K562 (cell line): ENCODE data around the gene CACNA1I. TPM values are rescaled to one million over a fixed set of nuclear protein-coding genes. Genes with fewer than 3 reads are reported as not detected.

Experiments
- CTCF ChIP-seq, 3 experiments: IDR thresholded peaks in 2 of 3; conservative IDR thresholded peaks in 1 of 3; 2 replicates each; pipeline ENCODE4 v1.5.1; 2011 to 2012; ENCODE audit warnings: low read length in 3 of 3, mild to moderate bottlenecking in 3 of 3, control low read depth in 2 of 3, improper control_type of control experiment in 1 of 3, inconsistent platforms in 1 of 3, low read depth in 1 of 3, mixed read lengths in 1 of 3, moderate library complexity in 1 of 3; ENCODE audit not compliant: insufficient read depth in 2 of 3
- FOXP4 ChIP-seq: sonication (generic); formaldehyde crosslinking; IDR thresholded peaks from 2 replicates; pipeline ENCODE4 v1.8.0; 2022; ENCODE audit warnings: mild to moderate bottlenecking, missing genetic modification reagents, borderline replicate concordance
- RBM22 ChIP-seq: fragments of 200-400 bp; formaldehyde crosslinking; IDR thresholded peaks from 2 replicates; pipeline ENCODE4 v1.6.1; 2018; ENCODE audit warnings: low read length, low read depth; ENCODE audit not compliant: poor library complexity, severe bottlenecking
- REST ChIP-seq, 2 experiments: fragments of 450-650 bp; formaldehyde crosslinking in 1 of 2; IDR thresholded peaks; 2 replicates each; pipeline versions ENCODE4 v1.4.0 to v1.6.1; 2014 to 2020; ENCODE audit warnings: mild to moderate bottlenecking in 2 of 2, borderline replicate concordance in 1 of 2, low read depth in 1 of 2
- THRAP3 ChIP-seq: fragments of 450-650 bp; IDR thresholded peaks from 2 replicates; pipeline ENCODE4 v1.6.1; 2016; ENCODE audit warnings: mild to moderate bottlenecking, inconsistent platforms, borderline replicate concordance
- TRIM28 ChIP-seq: fragments of 450-650 bp; IDR thresholded peaks from 2 replicates; pipeline ENCODE4 v1.6.1; 2017
- ZBTB12 ChIP-seq: fragments of 250-450 bp; sonication (Bioruptor Pico); IDR thresholded peaks from 2 replicates; pipeline ENCODE4 v1.4.0; 2020
- ZBTB9 ChIP-seq: fragments of 450-650 bp; formaldehyde crosslinking; IDR thresholded peaks from 2 replicates; pipeline ENCODE4 v1.4.0; 2020; ENCODE audit warnings: mild to moderate bottlenecking, moderate library complexity
- ZC3H4 ChIP-seq: sonication (generic); formaldehyde crosslinking; IDR thresholded peaks from 2 replicates; pipeline ENCODE4 v1.9.0; 2021; ENCODE audit warnings: missing genetic modification reagents, borderline replicate concordance
- ZNF253 ChIP-seq: fragments of 250-450 bp; sonication (Bioruptor Pico); conservative IDR thresholded peaks from 2 replicates; pipeline ENCODE4 v1.6.1; 2021; ENCODE audit warnings: mild to moderate bottlenecking
- polyA plus RNA-seq, 8 experiments: library from polyadenylated mRNA; depleted of rRNA in 4 of 8; stranded (reverse) in 5 of 8; unstranded in 3 of 8; fragments of >200 nt; fragmentation: Nextera tagmentation in 2 of 8; fragmentation: Illumina TruSeq in 1 of 8; extraction: Ambion mirVana in 2 of 8; extraction: Trizol in 1 of 8; gene quantifications; 2 replicates each; pipeline versions ENCODE4 v1.2.1 to v1.2.3, GENCODE V29; 2011 to 2014; ENCODE audit warnings: inconsistent platforms in 1 of 8, missing spikeins in 1 of 8
- total RNA-seq, 7 experiments: library from RNA; depleted of rRNA in 6 of 7; stranded (reverse); fragments of >200 nt in 6 of 7; fragmentation: Illumina TruSeq in 2 of 7; extraction: Trizol in 2 of 7; gene quantifications; 2 replicates each; pipeline versions ENCODE4 v1.2.1 to v1.2.3, GENCODE V29; 2011 to 2021; ENCODE audit warnings: low replicate concordance in 1 of 7

CACNA1I gene
- total and polyA plus RNA-seq, 9 of the 15 experiments (the other 6 are each of a cell fraction or from before 2014, with no cell fraction given) = 0.01 to 0.79 (median 0.32) TPM; not detected in 1

- TF ChIP-seq ZBTB9 (CRISPR knock-in tag) = no peak
- no peak for TF ChIP-seq FOXP4 (CRISPR knock-in tag)
- TF ChIP-seq ZBTB12 (CRISPR knock-in tag) = no peak
- peak; percentile 40 to 63 (median 61); a peak in 5 of 6 replicates for TF ChIP-seq CTCF (IDR thresholded peaks at IDR 0.05 in 2 of 3, conservative IDR thresholded peaks at IDR 0.05 in 1 of 3; ENCODE audit: insufficient read depth in 2 of 3, low read depth in 1 of 3, low read length in 3 of 3)
- no peak for TF ChIP-seq TRIM28
- peak; percentile 63; the same call in 1 of the 2 replicates for TF ChIP-seq REST (IDR thresholded peaks at IDR 0.05; ENCODE audit: borderline replicate concordance)
- TF ChIP-seq REST (CRISPR knock-in tag; IDR thresholded peaks at IDR 0.05; ENCODE audit: low read depth) = no peak
- TF ChIP-seq ZNF253 (CRISPR knock-in tag) = no peak
- no peak for TF ChIP-seq THRAP3
- TF ChIP-seq ZC3H4 (CRISPR knock-in tag) = no peak
- TF ChIP-seq RBM22 = no peak
Observed at GRCh38 chr22:39556970-39557841, 13.3 kb upstream of the CACNA1I start (continued).
